ENCODE data around the gene ANGPTL7. TPM values are rescaled to one million over a fixed set of nuclear protein-coding genes. Genes with fewer than 3 reads are reported as not detected.
"Not testable (repeated sequence)": the region's sequence is repeated elsewhere in the genome, so short reads cannot be mapped to it uniquely, and the experiment has no call there.

ANGPTL7 gene
- polyA plus RNA-seq, 1 experiment, result not detected

- DNase-seq (ENCODE audit: low read depth), result peak; percentile 40
- Histone ChIP-seq H3K27me3 (ENCODE audit: control insufficient read depth, insufficient read depth, low read length) (no peaks in the 10 kb centered on the region), H3K36me3 (ENCODE audit: control insufficient read depth, insufficient read depth, low read length) (no peaks in the 10 kb centered on the region), H3K4me3 (ENCODE audit: low read depth, low read length) (no peak overlapping the region)
- TF ChIP-seq, protein P1, sequence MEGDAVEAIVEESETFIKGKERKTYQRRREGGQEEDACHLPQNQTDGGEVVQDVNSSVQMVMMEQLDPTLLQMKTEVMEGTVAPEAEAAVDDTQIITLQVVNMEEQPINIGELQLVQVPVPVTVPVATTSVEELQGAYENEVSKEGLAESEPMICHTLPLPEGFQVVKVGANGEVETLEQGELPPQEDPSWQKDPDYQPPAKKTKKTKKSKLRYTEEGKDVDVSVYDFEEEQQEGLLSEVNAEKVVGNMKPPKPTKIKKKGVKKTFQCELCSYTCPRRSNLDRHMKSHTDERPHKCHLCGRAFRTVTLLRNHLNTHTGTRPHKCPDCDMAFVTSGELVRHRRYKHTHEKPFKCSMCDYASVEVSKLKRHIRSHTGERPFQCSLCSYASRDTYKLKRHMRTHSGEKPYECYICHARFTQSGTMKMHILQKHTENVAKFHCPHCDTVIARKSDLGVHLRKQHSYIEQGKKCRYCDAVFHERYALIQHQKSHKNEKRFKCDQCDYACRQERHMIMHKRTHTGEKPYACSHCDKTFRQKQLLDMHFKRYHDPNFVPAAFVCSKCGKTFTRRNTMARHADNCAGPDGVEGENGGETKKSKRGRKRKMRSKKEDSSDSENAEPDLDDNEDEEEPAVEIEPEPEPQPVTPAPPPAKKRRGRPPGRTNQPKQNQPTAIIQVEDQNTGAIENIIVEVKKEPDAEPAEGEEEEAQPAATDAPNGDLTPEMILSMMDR (IDR thresholded peaks at IDR 0.05; ENCODE audit: insufficient read depth, low read depth, low read length), result peak; percentile 22
- CTCF ChIA-PET, result interaction anchor here (1.3 kb wide), 1 partner anchor 17 kb away, joined by 4 read pairs; no protein-coding TSS in a partner anchor
- POLR2A ChIA-PET, result no interaction called here
Measured at GRCh38 chr1:11176081-11176706, 13.0 kb upstream of the ANGPTL7 start.

- CTCF ChIA-PET, result no interaction called here
- Histone ChIP-seq H3K27me3 (ENCODE audit: control insufficient read depth, insufficient read depth, low read length) (no peaks in the 10 kb centered on the region), H3K4me3 (ENCODE audit: low read depth, low read length) (no peak overlapping the region), H3K36me3 (ENCODE audit: control insufficient read depth, insufficient read depth, low read length) (no peaks in the 10 kb centered on the region)
- POLR2A ChIA-PET, result interaction anchor here (0.6 kb wide), 1 partner anchor 30 kb away, joined by 3 read pairs; no protein-coding TSS in a partner anchor
- DNase-seq (ENCODE audit: low read depth), result no peak
- TF ChIP-seq, protein P1 (IDR thresholded peaks at IDR 0.05; ENCODE audit: insufficient read depth, low read depth, low read length), result no peak
Measured at GRCh38 chr1:11178021-11179015, 10.8 kb upstream of the ANGPTL7 start.

DNA sequence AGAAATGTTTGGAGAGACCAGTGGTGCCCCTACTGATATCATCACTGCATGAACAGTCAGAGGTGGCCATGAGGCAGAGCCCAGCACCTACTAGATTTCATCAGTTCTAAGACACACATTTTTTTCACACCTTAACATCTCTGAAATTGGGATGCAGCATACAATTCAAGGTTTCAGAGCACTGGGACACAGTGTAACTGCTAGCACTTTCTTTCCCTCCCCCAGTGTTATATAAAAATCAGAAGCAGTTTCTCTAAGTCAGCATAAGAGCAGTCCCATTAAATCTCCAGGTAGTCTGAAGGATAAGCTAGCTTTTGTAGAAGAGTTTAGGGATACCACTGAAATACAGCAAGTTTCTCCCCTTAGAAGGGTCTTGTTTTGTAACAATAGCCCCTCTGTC is 10.0 kb upstream of the ANGPTL7 start:
- Histone ChIP-seq H3K4me3 (ENCODE audit: low read depth, low read length) (no peak overlapping the region), H3K27me3 (ENCODE audit: control insufficient read depth, insufficient read depth, low read length) (no peaks in the 10 kb centered on the region), H3K36me3 (ENCODE audit: control insufficient read depth, insufficient read depth, low read length) (no peaks in the 10 kb centered on the region)
- CTCF ChIA-PET, result interaction anchor here (0.6 to 1.1 kb wide), 3 partner anchors 21 to 326 kb away, joined by 3 to 8 read pairs (median 3); no protein-coding TSS in a partner anchor
- DNase-seq (ENCODE audit: low read depth), result no peak
- POLR2A ChIA-PET, result interaction anchor here (0.6 kb wide), 1 partner anchor 29 kb away, joined by 3 read pairs; no protein-coding TSS in a partner anchor
- TF ChIP-seq, protein P1 (IDR thresholded peaks at IDR 0.05; ENCODE audit: insufficient read depth, low read depth, low read length), result no peak

DNA sequence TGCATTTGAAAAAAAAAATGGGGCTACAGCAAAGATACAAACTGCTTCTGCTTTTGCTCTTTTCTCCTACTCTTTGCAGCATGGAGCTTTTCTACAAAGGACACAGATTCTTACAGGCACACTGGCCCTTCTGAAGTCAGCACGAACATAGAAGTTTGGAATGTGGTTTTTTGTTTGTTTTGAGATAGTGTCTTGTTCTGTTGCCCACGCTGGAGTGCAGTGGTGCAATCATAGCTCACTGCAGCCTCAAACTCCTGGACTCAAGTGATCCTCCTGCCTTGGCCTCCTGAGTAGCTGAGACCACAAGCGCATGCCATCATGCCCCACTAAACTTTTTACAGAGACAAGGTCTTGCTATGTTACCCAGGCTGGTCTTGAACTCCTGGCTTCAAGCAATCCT is 9.4 kb upstream of the ANGPTL7 start:
- DNase-seq (ENCODE audit: low read depth); H3K27me3 ChIP-seq (ENCODE audit: control insufficient read depth, insufficient read depth, low read length); H3K36me3 ChIP-seq (ENCODE audit: control insufficient read depth, insufficient read depth, low read length); H3K4me3 ChIP-seq (ENCODE audit: low read depth, low read length): not testable (repeated sequence)
- ChIA-PET POLR2A (interaction anchor here (0.6 kb wide), 1 partner anchor 552 kb away, joined by 6 read pairs; no protein-coding TSS in a partner anchor), CTCF (interaction anchor here (0.6 to 1.1 kb wide), 3 partner anchors 22 to 325 kb away, joined by 3 to 8 read pairs (median 3); no protein-coding TSS in a partner anchor)

- no peaks in the 10 kb centered on the region for H3K36me3 ChIP-seq (ENCODE audit: control insufficient read depth, insufficient read depth, low read length)
- H3K27me3 ChIP-seq (ENCODE audit: control insufficient read depth, insufficient read depth, low read length), result no peaks in the 10 kb centered on the region
- ChIA-PET CTCF (no interaction called here), POLR2A (no interaction called here)
- DNase-seq (ENCODE audit: low read depth), result peak; percentile 51
- TF ChIP-seq, protein P1 (IDR thresholded peaks at IDR 0.05; ENCODE audit: insufficient read depth, low read depth, low read length), result no peak
- H3K4me3 ChIP-seq (ENCODE audit: low read depth, low read length), result no peak overlapping the region
Measured at GRCh38 chr1:11180342-11180744, 8.8 kb upstream of the ANGPTL7 start.

Measured in BJ (cell line).